Fibroblast of upper back skin (primary cell): ENCODE data around the gene GAR1.
"Not testable (repeated sequence)": the region's sequence is repeated elsewhere in the genome, so short reads cannot be mapped to it uniquely, and the experiment has no call there.

Source experiments
- DNase-seq: peaks from one replicate; pipeline ENCODE4 v3.0.0-alpha.2; 2013

GAR1 gene

DNA sequence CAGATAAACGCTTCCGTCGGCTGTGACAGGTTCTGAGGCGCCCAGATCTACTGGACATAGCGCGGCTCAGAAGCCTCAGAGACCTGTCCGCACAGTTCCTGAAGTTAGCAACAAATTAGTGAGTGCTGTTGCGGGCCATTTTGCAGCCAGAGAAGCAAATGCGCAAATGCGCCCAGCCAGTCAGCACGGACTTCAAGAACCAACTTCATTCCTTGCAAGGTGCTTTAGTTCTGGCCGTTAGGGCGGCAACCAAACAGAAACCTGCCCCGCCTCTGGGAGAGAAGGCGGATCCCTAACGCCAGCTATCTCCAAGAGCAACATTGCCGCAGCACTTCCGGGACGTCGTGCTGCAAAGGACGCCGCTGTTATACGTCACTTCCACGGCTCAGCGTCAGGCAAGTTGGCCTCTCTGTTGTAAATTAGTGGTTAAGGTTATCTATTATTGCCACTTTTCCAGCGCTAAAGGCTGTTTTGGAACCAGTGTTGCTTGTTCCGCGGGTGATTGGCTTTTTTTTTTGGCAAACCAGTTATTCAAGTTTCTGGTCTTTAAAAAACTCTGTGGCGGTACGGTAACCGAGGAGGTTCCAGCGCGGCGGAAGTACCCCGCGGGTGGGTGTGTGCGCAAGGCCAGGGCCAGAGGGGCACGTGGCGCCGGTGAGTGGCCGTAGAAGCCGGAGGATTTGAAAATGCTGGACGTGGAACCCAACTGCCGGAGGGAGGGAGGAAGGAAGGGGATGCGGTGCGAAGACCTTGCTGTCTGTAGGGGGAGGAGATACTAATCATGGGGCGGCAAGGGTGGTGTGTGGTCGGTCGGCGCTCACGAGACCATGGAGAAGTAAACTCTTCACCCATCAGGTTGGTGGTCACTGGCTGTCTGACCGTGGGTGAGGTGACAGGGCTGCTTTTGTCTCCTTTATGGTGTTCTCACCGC, at the start of gene GAR1:
GAR1 (plus strand) TSS at position 612 of the 931 bp plus-strand sequence. CDS start 403 bp downstream, outside the sequence.
- DNase-seq, result peak; percentile 91

DNA sequence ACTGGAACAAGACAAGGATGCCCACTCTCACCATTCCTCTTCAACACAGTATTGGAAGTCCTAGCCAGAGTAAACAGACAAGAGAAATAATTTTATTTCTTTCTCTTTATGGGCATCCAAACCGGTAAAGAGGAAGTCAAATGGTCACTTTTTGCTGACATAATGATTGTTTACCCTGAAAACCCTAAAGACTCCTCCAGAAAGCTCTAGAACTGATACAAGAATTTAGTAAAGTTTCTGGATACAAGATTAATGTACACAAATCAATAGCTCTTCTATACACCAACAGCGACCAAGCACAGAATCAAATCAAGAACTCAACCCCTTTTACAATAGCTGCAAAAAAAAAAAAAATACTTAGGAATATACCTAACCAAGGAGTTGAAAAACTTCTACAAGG, 33.5 kb upstream of the GAR1 start:
- not testable (repeated sequence) for DNase-seq

DNA sequence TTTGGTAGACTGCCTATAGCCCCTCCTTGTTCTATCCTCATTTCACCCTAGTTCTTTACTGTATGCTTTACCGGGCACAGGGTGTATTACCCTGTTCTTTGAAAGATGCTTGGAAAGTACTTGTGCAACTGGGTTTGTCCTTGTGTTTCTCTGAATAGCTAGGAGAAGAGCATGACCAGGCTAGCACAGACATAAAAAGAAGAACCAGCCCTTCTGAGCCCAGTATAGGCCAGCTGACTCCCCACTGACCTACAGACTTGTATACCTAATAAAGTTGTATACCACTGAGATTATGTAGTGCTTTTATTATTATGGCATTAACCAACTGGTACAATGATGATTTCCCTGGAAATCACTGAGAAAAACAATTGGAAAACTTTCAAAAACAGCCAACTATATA, 28.7 kb upstream of the GAR1 start:
- DNase-seq, result no peak

DNA sequence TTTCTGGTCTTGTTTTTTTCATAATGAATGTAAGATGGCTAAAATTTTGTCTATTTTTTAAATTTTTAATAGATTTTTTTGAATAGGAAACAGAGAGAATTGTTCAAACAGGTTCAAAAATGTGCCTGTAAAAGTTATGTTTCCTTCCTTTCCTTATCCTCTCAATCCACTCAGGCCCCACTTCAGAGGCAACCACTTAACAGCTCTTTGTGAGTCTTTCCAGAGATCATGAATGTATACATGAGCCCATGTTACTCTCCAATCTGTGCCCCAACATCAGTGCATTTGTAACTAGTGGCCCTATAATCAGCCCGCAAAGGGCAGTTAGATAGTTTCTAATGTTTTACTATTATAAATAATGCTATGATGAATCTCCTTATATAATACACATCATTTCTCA, 27.8 kb upstream of the GAR1 start:
- no peak for DNase-seq

DNA sequence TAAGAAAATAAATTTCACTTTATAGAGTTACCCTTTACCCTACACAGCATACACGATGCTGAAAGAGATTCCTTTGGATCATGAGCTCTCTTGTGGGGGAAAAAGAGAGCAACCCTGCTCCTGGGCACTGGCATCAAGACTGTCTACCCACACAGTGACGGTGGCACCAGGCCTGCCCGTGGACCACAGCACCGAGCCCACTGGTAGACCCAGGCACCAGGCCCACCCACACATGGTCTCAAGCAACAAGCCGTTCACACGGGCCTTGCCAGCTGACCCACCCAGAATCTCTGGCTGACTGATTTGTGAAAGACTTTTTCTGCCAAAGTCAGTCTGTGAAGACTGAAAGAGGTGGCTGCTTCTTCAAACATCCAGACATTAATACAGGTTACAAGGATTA, 20.5 kb upstream of the GAR1 start:
- DNase-seq, result no peak

DNA sequence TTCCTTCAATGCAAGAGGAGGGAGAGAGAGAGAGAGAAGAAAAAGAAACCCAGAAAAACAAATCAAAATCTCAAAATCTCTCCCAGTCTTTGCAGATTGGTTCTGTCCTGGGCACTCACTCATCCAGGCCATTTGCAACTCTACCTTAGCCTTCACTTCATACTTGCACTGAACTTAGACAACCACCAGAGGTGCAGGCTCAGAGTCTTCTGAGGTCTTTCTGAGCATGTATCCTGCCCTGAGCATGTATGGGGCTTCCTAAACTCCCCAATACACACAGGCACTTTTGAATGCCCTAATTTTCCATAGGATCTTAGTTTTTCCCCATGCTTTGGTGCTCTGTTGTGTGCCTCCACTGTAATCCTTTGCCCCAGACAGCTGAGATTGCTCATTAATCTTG, 16.7 kb upstream of the GAR1 start:
- no peak for DNase-seq

DNA sequence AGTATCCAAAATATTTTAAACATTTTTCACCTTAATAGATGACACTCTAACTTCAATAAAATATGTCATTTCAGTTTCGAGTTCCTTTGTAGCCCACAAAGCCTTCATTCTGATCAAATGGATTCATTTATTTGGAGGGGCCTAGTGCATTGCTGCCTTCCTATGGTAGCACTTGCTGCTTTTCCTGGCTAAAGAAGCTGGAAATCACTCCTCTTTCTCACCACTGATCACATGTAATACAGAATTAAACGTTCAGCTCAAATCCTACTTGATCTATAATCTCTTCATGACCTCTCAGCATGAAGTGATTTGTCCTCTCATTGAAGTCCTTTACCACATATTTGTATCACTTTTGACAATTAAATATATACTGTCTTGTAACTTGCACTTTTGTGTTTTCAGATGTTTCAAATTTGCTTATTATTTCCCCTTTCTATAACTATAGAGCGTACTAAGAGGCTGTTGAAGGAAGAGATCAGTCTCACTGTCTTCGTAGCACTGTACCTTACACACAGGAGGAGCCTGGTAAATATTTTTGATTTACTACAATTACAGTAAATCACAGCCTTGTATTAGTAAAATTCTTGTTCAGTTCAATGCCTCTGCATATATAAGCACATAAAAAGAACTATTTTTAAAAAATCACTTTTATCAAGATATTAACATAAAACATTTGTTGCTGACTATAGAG, 14.3 kb upstream of the GAR1 start:
- no peak for DNase-seq

DNA sequence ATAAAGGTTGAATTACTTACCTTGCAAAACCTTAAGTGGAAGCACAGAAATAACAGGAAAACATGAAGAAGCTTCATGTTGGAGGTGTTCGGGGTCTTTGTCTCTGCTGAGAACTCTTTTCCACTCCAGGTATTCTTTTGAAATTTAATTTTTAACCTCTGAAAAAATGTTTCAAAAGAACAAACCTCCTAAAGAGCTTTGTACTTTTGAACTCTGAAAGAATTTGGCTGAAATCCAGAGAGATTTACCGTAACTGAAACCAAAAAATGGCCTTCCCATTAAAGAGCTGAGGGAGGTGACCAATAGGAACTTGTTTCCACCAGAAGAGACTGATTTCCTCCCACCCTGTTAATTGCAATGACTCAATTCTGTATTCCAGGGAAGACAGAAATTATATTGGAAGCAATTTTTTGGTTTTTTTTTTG, 13.7 kb upstream of the GAR1 start, which contains the start of gene CFI:
CFI (minus strand) TSS at position 105 of the 425 bp plus-strand sequence; CDS start at position 77, 28 bp downstream.
- peak; percentile 82 for DNase-seq

DNA sequence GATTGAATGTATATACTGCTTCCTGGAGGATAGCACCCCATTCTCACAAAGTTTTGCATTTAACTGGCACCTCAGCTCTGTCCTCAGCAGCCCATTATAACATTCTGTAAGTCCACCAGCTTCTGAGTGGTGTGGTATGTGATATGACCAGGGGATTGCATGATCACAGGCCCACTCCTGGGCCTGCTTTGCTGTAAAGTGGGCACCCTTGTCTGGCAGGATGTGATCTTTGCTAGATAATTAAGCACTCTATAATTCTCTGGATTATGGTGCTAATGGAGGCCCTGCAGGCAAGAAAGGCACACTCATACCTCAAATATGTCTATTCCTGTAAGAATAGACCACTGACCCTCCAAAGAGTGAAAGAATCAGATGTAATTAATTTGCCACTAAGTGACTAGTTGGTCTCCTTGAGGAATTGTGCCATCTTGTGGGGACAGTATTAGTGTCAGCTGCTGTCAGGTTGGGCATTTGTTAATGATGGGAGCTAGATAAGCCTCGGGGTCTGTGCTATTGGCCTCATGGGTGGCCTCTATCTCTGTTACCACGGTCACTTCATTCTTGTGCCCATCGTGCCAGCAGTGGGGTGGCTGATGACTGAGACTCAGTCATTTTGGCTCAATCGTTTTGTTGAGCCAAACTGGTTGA, 11.5 kb upstream of the GAR1 start:
- DNase-seq, result peak; percentile 72

DNA sequence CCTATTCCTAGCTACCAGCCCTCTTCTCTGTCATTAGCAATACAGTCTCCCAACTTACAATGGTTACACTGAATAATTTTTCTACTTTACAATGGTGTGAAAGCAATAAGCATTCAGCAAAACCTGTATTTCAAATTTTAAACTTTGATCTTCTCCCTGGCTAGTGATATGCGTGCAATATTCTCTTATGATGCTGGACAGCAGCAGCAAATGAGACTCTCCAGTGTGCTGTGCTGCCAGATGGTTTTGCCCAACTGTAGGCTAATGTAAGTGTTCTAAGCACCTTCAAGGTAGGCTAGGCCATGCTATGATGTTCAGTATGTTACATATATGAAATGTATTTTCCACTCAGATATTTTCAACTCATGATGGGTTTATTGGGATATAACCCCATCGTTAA, 5.9 kb upstream of the GAR1 start:
- no peak for DNase-seq

DNA sequence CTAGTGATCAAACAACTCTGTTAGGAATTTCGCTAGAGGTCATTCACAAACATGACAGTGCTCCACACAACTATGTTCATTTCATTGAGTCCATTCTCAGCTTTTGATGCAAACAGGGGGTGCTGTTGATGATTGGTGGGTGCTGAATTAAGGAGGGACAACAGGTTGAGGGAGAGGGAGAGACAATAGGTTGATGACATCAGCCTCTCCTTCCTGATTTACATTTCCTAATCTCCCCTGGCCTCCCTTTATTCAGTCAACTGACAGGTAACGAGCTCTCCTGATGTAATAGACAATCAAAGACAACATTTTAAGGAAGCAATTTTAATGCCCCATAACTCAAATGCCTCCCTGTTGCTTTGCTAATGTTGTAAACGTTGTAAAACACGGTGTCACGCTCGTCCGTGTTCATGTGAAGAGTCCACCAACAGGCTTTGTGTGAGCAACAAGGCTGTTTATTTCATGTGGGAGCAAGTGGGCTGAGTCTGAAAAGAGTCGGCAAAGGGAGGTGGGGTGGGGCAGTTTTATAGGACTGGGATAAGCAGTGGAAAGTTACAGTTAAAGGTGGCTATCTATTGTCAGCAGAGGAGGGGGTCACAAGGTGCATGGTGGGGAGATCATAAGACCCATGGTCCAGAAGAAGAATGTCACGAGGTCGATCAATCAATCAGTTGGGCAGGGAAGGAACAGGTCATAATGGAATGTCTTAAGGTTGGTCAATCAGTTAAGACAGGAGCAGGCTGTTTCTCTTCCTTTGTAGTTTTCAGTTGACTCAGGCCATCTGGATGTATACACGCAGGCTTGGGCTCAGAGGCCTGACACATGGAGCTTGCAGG, 4.8 kb upstream of the GAR1 start:
- no peak for DNase-seq

DNA sequence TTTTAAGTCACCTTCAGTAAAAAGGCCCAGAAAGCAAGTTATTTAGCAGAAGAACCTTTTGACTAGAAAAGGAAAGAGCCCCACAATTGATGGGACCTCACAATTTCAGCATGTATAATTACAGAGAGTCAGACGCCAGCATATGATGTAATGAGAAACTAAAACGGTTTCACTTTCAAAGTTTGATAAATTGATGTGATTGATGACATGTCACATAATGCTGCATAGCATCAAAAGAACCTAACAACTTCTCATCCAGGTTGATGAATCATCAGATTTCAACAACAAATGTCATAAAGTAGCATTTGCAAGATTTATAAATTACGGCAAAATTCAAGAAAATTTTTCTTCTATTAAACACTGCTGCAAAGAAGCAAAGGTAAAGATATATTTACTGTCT, 3.9 kb upstream of the GAR1 start:
- DNase-seq, result no peak

DNA sequence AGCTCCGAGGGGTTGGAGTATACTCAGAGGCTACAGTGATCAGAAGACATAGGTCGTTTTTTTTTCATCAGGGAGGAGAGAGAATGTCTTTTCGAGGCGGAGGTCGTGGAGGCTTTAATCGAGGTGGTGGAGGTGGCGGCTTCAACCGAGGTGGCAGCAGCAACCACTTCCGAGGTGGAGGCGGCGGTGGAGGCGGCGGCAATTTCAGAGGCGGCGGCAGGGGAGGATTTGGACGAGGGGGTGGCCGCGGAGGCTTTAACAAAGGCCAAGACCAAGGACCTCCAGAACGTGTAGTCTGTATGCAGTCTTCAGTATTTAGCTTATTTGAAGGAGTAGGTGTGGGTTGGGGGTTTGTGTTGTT, 500 bp downstream of the GAR1 start:
- DNase-seq, result no peak

DNA sequence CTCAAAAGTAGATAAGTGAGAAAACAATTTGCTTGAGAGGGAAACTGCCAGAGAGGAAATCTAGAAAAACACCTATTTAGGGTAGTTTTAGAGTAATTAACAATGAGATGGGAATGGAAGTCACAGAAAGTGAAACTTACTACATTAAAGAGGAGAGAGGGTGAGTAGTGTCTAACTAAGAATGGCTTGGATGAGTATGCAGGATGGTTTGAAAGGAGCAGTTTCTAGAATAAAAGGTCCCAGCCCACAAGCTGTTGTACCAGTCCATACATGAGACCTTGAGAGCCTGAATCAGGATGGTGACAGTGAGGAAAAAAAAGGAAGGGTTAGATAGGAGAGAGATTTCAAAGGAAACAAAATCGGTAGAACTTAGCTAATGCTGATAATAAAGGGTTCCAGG, 1.3 kb downstream of the GAR1 start:
- DNase-seq, result no peak

DNA sequence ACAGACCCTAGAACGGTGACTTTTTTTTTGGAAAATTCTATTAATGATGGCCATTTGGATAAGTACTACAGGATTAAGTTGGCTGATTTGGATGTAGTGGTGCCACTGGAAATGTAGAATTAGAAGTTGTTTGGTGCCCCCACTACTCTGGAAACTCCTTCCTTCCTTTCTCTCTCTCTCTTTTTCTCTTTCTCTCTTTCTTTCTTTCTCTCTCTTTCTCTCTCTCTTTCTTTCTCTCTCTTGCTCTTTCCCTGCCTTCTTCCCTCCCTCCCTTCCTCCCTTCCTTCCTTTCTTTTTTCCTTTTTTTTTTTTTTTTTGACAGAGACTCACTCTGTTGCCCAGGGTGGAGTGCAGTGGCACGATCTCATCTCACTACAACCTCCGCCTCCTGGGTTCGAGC, 2.7 kb downstream of the GAR1 start:
- DNase-seq, result no peak

DNA sequence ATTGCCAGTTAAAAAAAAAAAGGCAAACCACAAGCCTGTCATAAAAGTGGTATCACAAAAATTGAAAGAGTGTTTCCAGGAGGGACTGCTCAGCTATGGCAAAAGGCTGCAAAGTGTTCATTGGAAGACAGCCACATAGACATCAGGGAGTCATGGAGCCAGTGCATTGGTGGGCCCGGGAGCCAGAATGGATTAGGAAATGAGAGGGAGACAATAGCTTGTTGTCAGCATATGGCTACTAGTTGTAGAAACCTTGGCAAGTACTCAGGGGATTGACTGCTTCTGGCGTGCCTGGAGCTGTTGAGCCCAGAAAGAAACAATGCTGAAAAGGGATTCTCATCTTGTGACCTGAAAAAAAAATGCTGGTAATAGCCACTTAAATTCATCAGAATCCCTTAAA, 5.0 kb downstream of the GAR1 start:
- no peak for DNase-seq

DNA sequence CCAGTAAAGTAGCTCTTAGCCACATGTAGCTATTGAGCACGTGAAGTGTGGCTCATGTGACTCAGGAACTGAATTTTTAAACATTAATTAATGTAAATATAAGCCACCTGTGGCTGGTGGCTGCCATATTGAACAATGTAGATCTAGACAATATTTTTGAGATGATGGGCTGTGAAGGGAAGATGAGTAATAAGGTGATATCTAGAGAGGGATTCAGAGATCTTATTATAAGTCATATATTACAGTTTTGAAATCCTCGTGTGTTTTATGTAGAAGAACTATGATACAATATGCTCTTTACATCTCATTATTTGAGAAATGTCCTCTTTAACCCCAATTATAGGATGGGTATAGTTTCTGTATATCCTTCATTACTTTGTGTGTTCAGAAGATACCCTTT, 5.6 kb downstream of the GAR1 start:
- DNase-seq, result no peak

DNA sequence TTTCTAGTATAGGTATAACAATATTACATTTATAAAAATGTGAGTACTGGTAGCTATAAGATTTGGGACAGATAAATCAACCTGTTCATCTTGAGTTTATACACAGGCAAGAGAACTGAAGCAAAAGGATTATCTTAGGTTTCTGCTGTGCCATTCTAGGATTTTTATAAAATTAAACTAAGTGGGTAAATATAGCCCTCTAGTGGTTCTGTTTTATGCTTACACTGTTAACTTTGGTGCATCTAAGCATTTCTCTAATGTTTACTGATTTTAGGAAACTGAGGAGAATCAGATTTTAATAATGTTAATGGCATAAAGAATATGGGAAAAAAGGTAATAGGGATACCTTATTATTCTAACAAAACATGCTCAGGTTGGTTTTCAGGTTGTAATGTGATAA, 11.2 kb downstream of the GAR1 start:
- peak; percentile 7 for DNase-seq

DNA sequence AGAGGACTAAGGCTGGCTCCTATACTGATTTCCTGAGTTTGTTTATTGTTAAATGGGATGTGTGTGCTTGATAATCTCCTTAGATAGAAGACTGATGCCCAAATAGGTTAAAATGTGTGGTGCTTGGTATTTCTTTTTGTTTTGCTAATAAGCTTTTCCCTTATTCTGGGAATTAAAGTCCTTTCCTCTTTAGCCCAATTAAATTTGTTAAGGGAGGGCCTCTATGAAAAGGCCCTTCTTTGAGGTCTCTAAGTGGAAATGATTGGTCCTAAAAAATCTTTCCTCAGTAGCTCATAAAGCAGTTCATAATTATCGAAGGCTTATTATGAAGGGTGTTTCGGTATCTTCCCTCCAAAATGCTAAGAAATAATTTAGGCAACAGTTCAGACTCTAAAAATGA, 12.1 kb downstream of the GAR1 start, which contains the start of gene RRH:
RRH (plus strand) TSS at position 301 of the 400 bp plus-strand sequence; CDS start at position 357, 56 bp downstream.
- DNase-seq, result no peak

DNA sequence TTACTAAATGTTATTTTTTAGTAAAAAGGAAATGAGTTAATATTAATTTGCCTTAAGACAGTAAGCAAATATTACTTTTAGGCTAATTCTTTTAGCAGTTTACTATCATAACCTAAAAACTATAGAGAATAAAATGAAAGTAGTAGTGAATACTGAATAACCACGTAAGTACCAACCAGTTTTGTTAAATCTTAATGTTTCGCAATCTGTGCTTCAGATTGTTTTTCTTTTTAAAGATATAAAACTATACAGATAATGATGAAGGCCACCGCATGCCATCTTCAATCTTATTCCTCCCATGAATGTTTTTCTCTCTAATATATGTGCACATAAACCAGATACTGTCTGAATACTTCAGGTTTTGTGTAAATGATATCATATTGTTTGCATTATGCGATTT, 18.2 kb downstream of the GAR1 start:
- DNase-seq, result no peak

DNA sequence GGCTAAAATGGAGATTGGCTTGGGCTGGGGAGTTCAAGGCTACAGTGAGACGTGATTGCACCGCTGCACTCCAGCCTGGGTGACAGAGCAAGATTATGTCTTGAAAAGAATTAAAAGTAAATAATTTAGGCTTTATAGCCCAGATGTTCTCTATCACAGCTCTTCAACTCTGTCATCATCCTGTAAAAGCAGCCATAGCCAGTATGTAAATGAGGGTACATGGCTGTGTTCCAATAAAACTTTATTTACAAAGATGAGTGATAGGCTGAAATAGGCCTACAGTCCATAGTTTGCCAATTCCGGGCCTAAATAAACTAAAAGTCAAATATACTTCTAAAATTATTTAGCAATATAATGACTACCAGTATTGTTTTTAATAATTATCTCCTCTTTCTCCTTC, 21.4 kb downstream of the GAR1 start:
- DNase-seq, result no peak

DNA sequence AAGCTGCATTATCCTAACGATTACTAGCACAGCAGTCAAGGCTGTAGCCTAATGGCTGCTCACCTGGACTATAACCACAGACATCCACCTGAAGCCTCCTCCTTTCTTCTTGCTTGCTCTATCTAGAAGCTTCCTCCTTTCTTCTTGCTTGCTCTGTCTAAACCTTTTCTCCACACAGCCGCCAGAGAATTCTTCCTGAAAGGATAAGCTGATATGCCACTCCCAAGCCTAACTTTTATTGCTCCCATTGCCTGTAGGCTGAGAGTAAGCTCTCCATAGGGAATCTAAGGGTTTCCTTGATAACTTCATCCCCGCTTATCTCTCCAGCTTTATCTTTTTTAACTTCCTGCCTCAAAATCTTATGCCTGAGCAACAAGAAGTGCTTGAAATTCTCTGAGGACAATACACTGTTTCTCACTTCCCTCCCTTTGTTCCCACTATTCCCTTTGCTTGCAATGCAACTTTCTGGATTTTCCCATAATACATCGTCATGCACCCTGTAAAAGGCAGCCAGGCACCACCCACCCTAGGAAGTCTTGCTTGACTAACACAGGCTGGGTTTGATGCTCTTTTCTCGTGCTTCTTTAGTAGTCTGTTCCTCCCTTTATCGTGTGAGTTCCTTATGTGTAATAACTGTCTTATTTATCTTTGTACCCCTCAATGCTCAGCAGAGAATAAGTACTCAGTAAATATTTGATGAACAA, 31.0 kb downstream of the GAR1 start:
- DNase-seq, result no peak
